PC-9 (cell line): ENCODE measurements around the gene BHLHE41. TPM values are rescaled to one million over a fixed set of nuclear protein-coding genes. Genes with fewer than 3 reads are reported as not detected.

Experiments used
- BruUV-seq: library from RNA; stranded (reverse); fragments of 400-500 nt; replicated peaks from 2 replicates; lab custom pipeline; 2021; lab: Mats Ljungman, UMichigan
- CTCF ChIA-PET: fragments of 300-600 bp; sonication (Branson Sonifier 250); formaldehyde crosslinking; loops from one replicate; lab custom pipeline; 2022; ENCODE audit warnings: antibody characterized with exemption; lab: Charles Lee
- POLR2A ChIA-PET: fragments of 300-600 bp; sonication (Branson Sonifier 250); formaldehyde crosslinking; loops from one replicate; lab custom pipeline; 2022; ENCODE audit warnings: antibody characterized with exemption; ENCODE audit not compliant: unreplicated experiment; lab: Charles Lee
- DNase-seq, 2 experiments: peaks; one replicate each; pipeline versions ENCODE4 v3.0.0 to v3.0.0-alpha.2; 2015 to 2022; ENCODE audit warnings: mixed read lengths in 1 of 2
- H2AFZ ChIP-seq: fragments of 200-600 bp; sonication (generic); 2 replicates; pipeline ENCODE4 v1.8.1; 2017; ENCODE audit warnings: antibody characterized with exemption
- H3F3A ChIP-seq: fragments of 200-600 bp; sonication (generic); 2 replicates; pipeline ENCODE4 v1.8.1; 2017; ENCODE audit warnings: antibody characterized with exemption, mild to moderate bottlenecking, low read depth; ENCODE audit not compliant: insufficient read depth
- H3K27ac ChIP-seq: fragments of 200-600 bp; sonication (generic); 2 replicates; pipeline ENCODE4 v1.6.1; 2016; ENCODE audit warnings: mixed run types
- H3K27me3 ChIP-seq: fragments of 200-600 bp; sonication (generic); 2 replicates; pipeline ENCODE4 v1.6.1; 2016; ENCODE audit warnings: low read depth, mixed run types; ENCODE audit not compliant: insufficient read depth
- H3K36me3 ChIP-seq: fragments of 200-600 bp; sonication (generic); 2 replicates; pipeline ENCODE4 v1.6.1; 2016; ENCODE audit warnings: low read depth, mixed run types
- H3K4me1 ChIP-seq: fragments of 200-600 bp; sonication (generic); replicated peaks from 2 replicates; pipeline ENCODE4 v1.6.1; 2016; ENCODE audit warnings: mixed run types; ENCODE audit not compliant: insufficient read depth
- H3K4me2 ChIP-seq: fragments of 200-600 bp; sonication (generic); 2 replicates; pipeline ENCODE4 v1.6.1; 2017; ENCODE audit warnings: mixed run types
- H3K4me3 ChIP-seq: fragments of 200-600 bp; sonication (generic); 2 replicates; pipeline ENCODE4 v1.6.1; 2016; ENCODE audit warnings: mixed run types
- H3K79me2 ChIP-seq: fragments of 200-600 bp; sonication (generic); 2 replicates; pipeline ENCODE4 v1.6.1; 2017; ENCODE audit warnings: low read depth, mixed run types
- H3K9me2 ChIP-seq: fragments of 200-600 bp; sonication (generic); 2 replicates; pipeline ENCODE4 v1.8.1; 2017; ENCODE audit warnings: mild to moderate bottlenecking; ENCODE audit not compliant: insufficient read depth
- H3K9me3 ChIP-seq: fragments of 200-600 bp; sonication (generic); 2 replicates; pipeline ENCODE4 v1.8.1; 2016; ENCODE audit warnings: low read depth; ENCODE audit not compliant: insufficient read depth
- H4K20me1 ChIP-seq: fragments of 200-600 bp; sonication (generic); 2 replicates; pipeline ENCODE4 v1.8.1; 2017; ENCODE audit not compliant: insufficient read depth
- EZH2 ChIP-seq: fragments of 200-600 bp; sonication (generic); IDR thresholded peaks from 2 replicates; pipeline ENCODE4 v1.8.0; 2017; ENCODE audit warnings: antibody characterized with exemption, low read depth
- intact Hi-C: fragments of 100-400 bp; cut with micrococcal nuclease; formaldehyde crosslinking; loops from one replicate; pipeline ENCODE4 v1.10.0; 2022; ENCODE audit not compliant: unreplicated experiment
- total RNA-seq: library from RNA; stranded (reverse); gene quantifications from 2 replicates; pipeline ENCODE4 v1.2.3, GENCODE V29; 2021
- TF ChIP-seq, protein P1 (sequence below): fragments of 200-600 bp; sonication (generic); conservative IDR thresholded peaks from 2 replicates; pipeline ENCODE4 v1.6.1; 2017; ENCODE audit warnings: mixed run types, antibody characterized with exemption, mild to moderate bottlenecking, moderate library complexity

Gene BHLHE41
- total RNA-seq, 1 experiment from 2014 or later, result 57.1 TPM

GRCh38 chr12:26122681-26123481, 2.0 kb downstream of the BHLHE41 start:
- Histone ChIP-seq H3F3A (peaks cover 69% of the 10 kb centered on the region), H3K27me3 (no peaks in the 10 kb centered on the region), H3K36me3 (peaks cover 15% of the 10 kb centered on the region), H3K4me1 (peaks cover 48% of the 10 kb centered on the region), H3K79me2 (peaks cover 74% of the 10 kb centered on the region), H3K27ac (peak overlapping the region; percentile 97), H3K4me3 (peak overlapping the region; percentile 87), H3K9me2 (no peaks in the 10 kb centered on the region), H3K9me3 (no peaks in the 10 kb centered on the region), H4K20me1 (no peaks in the 10 kb centered on the region), H3K4me2 (peak overlapping the region; percentile 99), H2AFZ (peak overlapping the region; percentile 41; the same call in 1 of the 2 replicates)
- intact Hi-C loops, result loop anchor here (1.0 to 5.0 kb wide), 5 partner anchors 279 to 579 kb away; no protein-coding TSS in a partner anchor
- ChIA-PET POLR2A (interaction anchor here (0.5 to 0.8 kb wide), 4 partner anchors 22 to 661 kb away, joined by 3 to 24 read pairs (median 7); no protein-coding TSS in a partner anchor), CTCF (interaction anchor here (0.5 to 1.3 kb wide), 8 partner anchors 31 to 372 kb away, joined by 3 to 14 read pairs (median 4); no protein-coding TSS in a partner anchor)
- no TSS peak for BruUV-seq
- DNase-seq, result peak; percentile 61 to 63
- TF ChIP-seq, protein P1, sequence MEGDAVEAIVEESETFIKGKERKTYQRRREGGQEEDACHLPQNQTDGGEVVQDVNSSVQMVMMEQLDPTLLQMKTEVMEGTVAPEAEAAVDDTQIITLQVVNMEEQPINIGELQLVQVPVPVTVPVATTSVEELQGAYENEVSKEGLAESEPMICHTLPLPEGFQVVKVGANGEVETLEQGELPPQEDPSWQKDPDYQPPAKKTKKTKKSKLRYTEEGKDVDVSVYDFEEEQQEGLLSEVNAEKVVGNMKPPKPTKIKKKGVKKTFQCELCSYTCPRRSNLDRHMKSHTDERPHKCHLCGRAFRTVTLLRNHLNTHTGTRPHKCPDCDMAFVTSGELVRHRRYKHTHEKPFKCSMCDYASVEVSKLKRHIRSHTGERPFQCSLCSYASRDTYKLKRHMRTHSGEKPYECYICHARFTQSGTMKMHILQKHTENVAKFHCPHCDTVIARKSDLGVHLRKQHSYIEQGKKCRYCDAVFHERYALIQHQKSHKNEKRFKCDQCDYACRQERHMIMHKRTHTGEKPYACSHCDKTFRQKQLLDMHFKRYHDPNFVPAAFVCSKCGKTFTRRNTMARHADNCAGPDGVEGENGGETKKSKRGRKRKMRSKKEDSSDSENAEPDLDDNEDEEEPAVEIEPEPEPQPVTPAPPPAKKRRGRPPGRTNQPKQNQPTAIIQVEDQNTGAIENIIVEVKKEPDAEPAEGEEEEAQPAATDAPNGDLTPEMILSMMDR, result peak; percentile 28; the same call in 1 of the 2 replicates
- TF ChIP-seq EZH2, result no peak

DNA sequence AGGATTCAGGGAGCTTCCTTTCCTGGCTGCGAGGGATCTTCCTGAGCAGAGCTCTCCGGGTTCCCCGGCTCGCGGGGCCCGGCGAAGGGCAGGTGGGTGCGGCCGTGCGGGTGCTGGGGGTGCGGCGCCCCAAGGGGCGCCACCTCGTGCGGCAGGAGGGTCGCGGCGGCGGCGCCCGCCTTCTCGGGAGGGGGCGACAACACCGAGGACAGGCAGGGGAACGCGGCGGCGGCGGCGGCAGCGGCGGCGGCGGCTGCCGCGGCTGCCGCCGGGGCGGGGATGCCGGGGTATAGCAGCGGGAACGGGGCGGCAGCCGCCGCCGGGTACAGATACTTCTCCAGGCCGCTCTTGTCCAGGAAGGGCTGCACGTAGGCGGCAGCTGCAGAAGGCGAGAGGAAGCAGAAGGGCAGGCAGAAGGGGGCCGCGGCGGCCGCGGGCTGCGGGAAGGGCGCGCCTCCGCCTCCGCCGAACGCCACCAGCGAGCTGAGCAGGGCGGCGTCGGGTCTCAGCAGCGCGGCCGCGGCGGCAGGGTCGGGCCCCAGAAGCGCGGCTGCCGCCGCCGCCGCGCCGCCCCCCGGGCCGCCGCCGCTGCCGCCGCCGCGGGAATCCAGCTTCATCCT, 2.7 kb downstream of the BHLHE41 start:
- H3K4me1 ChIP-seq, result peaks cover 48% of the 10 kb centered on the region
- peaks cover 15% of the 10 kb centered on the region for H3K36me3 ChIP-seq
- POLR2A ChIA-PET, result interaction anchor here (0.6 to 0.8 kb wide), 3 partner anchors 21 to 661 kb away, joined by 3 to 24 read pairs (median 8); no protein-coding TSS in a partner anchor
- H3K27ac ChIP-seq, result peak overlapping the region; percentile 97
- TF ChIP-seq, protein P1, result no peak
- no peak for TF ChIP-seq EZH2
- H3K79me2 ChIP-seq, result peaks cover 68% of the 10 kb centered on the region
- no peaks in the 10 kb centered on the region for H4K20me1 ChIP-seq
- H2AFZ ChIP-seq, result peak overlapping the region; percentile 18; the same call in 1 of the 2 replicates
- H3K4me2 ChIP-seq, result peak overlapping the region; percentile 99
- H3K9me2 ChIP-seq, result no peaks in the 10 kb centered on the region
- no peaks in the 10 kb centered on the region for H3K27me3 ChIP-seq
- H3K9me3 ChIP-seq, result no peaks in the 10 kb centered on the region
- BruUV-seq, result no TSS peak
- H3F3A ChIP-seq, result peaks cover 69% of the 10 kb centered on the region
- peak overlapping the region; percentile 87 for H3K4me3 ChIP-seq
- intact Hi-C loops, result loop anchor here (2.0 to 5.0 kb wide), 3 partner anchors 370 to 580 kb away; no protein-coding TSS in a partner anchor
- CTCF ChIA-PET, result interaction anchor here (0.5 to 1.4 kb wide), 10 partner anchors 31 to 793 kb away, joined by 3 to 18 read pairs (median 4); no protein-coding TSS in a partner anchor
- peak in 1 of 2 experiments; percentile 44 for DNase-seq
